Measurements from ENCODE around the gene SLC18A3. TPM values are rescaled to one million over a fixed set of nuclear protein-coding genes. Genes with fewer than 3 reads are reported as not detected.

Gene SLC18A3
- total RNA-seq, 1 experiment from 2014 or later = 0.30 TPM

DNA sequence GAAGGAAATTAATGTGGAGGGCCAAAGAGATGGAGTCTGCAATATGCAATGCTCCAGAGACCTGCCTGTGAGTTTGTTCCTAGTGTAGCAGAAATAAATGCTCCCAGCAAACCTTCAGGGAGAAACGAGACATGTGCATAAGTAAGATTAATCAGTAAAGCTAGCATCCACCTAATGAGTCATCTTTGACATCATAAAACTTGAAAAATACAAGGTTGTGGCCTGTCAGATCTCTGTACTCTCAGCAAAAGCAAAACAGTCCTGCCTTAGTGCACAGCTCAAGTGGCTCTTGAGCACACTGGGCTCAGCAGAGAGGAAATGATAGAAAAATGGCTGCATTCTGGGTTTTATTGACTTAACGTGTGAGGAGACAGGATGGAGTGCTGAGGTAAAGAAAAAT lies 38.7 kb upstream of the SLC18A3 start:
- POLR2A ChIA-PET (ENCODE audit: low non-redundant PET) = no interaction called here
- DNase-seq (ENCODE audit: low spot score) = no peak
- no peak for TF ChIP-seq EZH2 (IDR thresholded peaks at IDR 0.05; ENCODE audit: borderline replicate concordance, low read depth, low read length, poor library complexity, severe bottlenecking)
- TF ChIP-seq, protein P1, sequence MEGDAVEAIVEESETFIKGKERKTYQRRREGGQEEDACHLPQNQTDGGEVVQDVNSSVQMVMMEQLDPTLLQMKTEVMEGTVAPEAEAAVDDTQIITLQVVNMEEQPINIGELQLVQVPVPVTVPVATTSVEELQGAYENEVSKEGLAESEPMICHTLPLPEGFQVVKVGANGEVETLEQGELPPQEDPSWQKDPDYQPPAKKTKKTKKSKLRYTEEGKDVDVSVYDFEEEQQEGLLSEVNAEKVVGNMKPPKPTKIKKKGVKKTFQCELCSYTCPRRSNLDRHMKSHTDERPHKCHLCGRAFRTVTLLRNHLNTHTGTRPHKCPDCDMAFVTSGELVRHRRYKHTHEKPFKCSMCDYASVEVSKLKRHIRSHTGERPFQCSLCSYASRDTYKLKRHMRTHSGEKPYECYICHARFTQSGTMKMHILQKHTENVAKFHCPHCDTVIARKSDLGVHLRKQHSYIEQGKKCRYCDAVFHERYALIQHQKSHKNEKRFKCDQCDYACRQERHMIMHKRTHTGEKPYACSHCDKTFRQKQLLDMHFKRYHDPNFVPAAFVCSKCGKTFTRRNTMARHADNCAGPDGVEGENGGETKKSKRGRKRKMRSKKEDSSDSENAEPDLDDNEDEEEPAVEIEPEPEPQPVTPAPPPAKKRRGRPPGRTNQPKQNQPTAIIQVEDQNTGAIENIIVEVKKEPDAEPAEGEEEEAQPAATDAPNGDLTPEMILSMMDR (conservative IDR thresholded peaks at IDR 0.05; ENCODE audit: low read depth, low read length) = no peak
- no peaks in the 10 kb centered on the region for H3K4me1 ChIP-seq (ENCODE audit: insufficient read depth, low read length, poor library complexity, severe bottlenecking)
- no peak overlapping the region for H3K27ac ChIP-seq (ENCODE audit: low read depth, low read length, poor library complexity, severe bottlenecking)
- H3K4me3 ChIP-seq (ENCODE audit: low read depth, low read length, poor library complexity, severe bottlenecking) = no peak overlapping the region
- BruUV-seq (replicated peaks) = no TSS peak
- CTCF ChIA-PET = no interaction called here
- H3K9me3 ChIP-seq (ENCODE audit: low read depth, low read length, poor library complexity, severe bottlenecking) = no peaks in the 10 kb centered on the region
- H3K36me3 ChIP-seq (ENCODE audit: insufficient read depth, low read length, poor library complexity, severe bottlenecking) = no peaks in the 10 kb centered on the region
- no peaks in the 10 kb centered on the region for H3K27me3 ChIP-seq (replicated peaks; ENCODE audit: insufficient read depth, low read depth, low read length, poor library complexity)
- intact Hi-C loops (cut with micrococcal nuclease; ENCODE audit: unreplicated experiment) = no loop called here

DNA sequence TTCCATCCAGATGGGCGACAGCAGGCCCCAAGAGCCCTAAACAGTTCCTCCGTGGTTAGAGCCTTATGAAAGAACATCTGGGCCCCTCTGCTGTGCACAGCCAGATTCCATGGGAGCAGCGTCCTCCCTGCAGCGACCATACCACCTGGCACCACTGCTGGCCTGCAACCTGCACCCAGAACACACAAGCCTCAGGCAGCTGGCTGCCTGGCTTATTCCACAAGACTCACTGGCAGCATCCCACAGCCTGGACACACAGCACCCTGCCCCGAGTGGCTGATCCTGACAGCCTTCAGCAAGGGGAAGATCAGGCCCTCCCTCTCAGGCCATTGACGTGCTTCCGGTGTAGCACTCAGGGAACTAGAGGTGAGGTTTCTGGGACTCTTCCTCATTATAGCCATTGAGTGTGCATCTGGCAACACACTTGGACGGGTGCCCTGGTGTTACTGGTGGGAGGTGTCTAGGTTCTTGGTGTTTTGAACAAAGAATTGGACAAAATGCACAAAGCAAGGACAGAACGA lies 37.5 kb upstream of the SLC18A3 start:
- intact Hi-C loops (cut with micrococcal nuclease; ENCODE audit: unreplicated experiment) = no loop called here
- Histone ChIP-seq H3K4me1 (ENCODE audit: insufficient read depth, low read length, poor library complexity, severe bottlenecking) (no peaks in the 10 kb centered on the region), H3K9me3 (ENCODE audit: low read depth, low read length, poor library complexity, severe bottlenecking) (no peaks in the 10 kb centered on the region), H3K4me3 (ENCODE audit: low read depth, low read length, poor library complexity, severe bottlenecking) (no peak overlapping the region), H3K36me3 (ENCODE audit: insufficient read depth, low read length, poor library complexity, severe bottlenecking) (no peaks in the 10 kb centered on the region), H3K27me3 (replicated peaks; ENCODE audit: insufficient read depth, low read depth, low read length, poor library complexity) (no peaks in the 10 kb centered on the region), H3K27ac (ENCODE audit: low read depth, low read length, poor library complexity, severe bottlenecking) (no peak overlapping the region)
- TF ChIP-seq EZH2 (IDR thresholded peaks at IDR 0.05; ENCODE audit: borderline replicate concordance, low read depth, low read length, poor library complexity, severe bottlenecking) = no peak
- TF ChIP-seq, protein P1 (conservative IDR thresholded peaks at IDR 0.05; ENCODE audit: low read depth, low read length) = no peak
- no peak for DNase-seq (ENCODE audit: low spot score)
- BruUV-seq (replicated peaks) = no TSS peak
- ChIA-PET POLR2A (ENCODE audit: low non-redundant PET) (no interaction called here), CTCF (no interaction called here)

DNA sequence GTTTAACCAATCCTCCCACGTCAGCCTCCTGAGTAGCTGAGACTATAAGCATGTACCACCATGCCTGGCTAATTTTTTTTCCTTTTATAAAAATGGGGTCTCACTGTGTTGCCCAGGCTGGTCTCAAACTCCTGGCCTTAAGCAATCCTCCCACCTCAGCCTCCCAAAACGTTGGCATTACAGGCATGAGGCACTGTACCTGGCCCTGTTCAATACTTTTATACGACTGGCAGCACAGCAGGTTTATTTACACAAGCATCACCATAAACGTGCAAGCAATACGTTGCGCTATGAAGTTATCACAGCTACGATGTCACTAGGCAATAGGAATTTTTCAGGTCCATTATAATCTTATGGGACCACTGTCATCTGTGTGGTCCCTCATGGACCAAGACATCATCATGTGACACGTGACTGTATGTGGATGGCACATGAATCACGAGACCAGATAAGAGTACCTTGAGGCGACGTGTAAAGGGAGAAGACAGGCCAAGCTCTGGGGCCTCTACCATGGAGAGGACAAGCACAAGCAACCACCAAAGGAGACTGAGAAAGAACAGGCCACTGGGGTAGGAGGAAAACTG lies 34.5 kb upstream of the SLC18A3 start:
- TF ChIP-seq EZH2 (IDR thresholded peaks at IDR 0.05; ENCODE audit: borderline replicate concordance, low read depth, low read length, poor library complexity, severe bottlenecking) = no peak
- TF ChIP-seq, protein P1 (conservative IDR thresholded peaks at IDR 0.05; ENCODE audit: low read depth, low read length) = no peak
- no TSS peak for BruUV-seq (replicated peaks)
- no peaks in the 10 kb centered on the region for H3K36me3 ChIP-seq (ENCODE audit: insufficient read depth, low read length, poor library complexity, severe bottlenecking)
- ChIA-PET CTCF (no interaction called here), POLR2A (ENCODE audit: low non-redundant PET) (no interaction called here)
- H3K27ac ChIP-seq (ENCODE audit: low read depth, low read length, poor library complexity, severe bottlenecking) = no peak overlapping the region
- intact Hi-C loops (cut with micrococcal nuclease; ENCODE audit: unreplicated experiment) = no loop called here
- peaks cover 10% of the 10 kb centered on the region for H3K4me1 ChIP-seq (ENCODE audit: insufficient read depth, low read length, poor library complexity, severe bottlenecking)
- DNase-seq (ENCODE audit: low spot score) = no peak
- H3K27me3 ChIP-seq (replicated peaks; ENCODE audit: insufficient read depth, low read depth, low read length, poor library complexity) = no peaks in the 10 kb centered on the region
- no peak overlapping the region for H3K4me3 ChIP-seq (ENCODE audit: low read depth, low read length, poor library complexity, severe bottlenecking)
- H3K9me3 ChIP-seq (ENCODE audit: low read depth, low read length, poor library complexity, severe bottlenecking) = no peaks in the 10 kb centered on the region

Measured in A673 (cell line).